ENCODE measurements around the gene NKIRAS1. TPM values are rescaled to one million over a fixed set of nuclear protein-coding genes. Genes with fewer than 3 reads are reported as not detected.

Gene NKIRAS1
- total RNA-seq, 2 experiments from 2014 or later: 3.2 to 3.8 TPM

GRCh38 chr3:23845326-23846216 is 71.2 kb downstream of the NKIRAS1 start:
- Histone ChIP-seq H3K9me3 (ENCODE audit: control insufficient read depth in 1 of 2, insufficient read depth in 1 of 2, low read length in 2 of 2) (no peaks in the 10 kb centered on the region), H3K4me3 (ENCODE audit: low read length) (no peak overlapping the region), H3K4me1 (ENCODE audit: insufficient read depth, low read length) (no peaks in the 10 kb centered on the region), H3K36me3 (ENCODE audit: insufficient read depth, low read length) (no peaks in the 10 kb centered on the region), H3K27me3 (ENCODE audit: control insufficient read depth in 1 of 2, insufficient read depth in 2 of 2, low read length in 2 of 2) (no peaks in the 10 kb centered on the region), H3K27ac (ENCODE audit: low read depth in 1 of 2, low read length in 2 of 2) (no peak overlapping the region)
- Mint-ChIP-seq H3K27ac (no peak overlapping the region), H3K9me3 (no peaks in the 10 kb centered on the region), H3K27me3 (no peaks in the 10 kb centered on the region), H3K36me3 (ENCODE audit: low read depth) (peaks cover 17% of the 10 kb centered on the region), H3K4me3 (no peak overlapping the region), H3K4me1 (ENCODE audit: low read depth) (peaks cover 43% of the 10 kb centered on the region)
- intact Hi-C loops (cut with DNase I, micrococcal nuclease): no loop called here
- ATAC-seq (ENCODE audit: poor library complexity) (no peak), DNase-seq (no peak)
- TF ChIP-seq CTCF (IDR thresholded peaks at IDR 0.05): no peak
- ChIA-PET POLR2A (no interaction called here), CTCF (interaction anchor here (2.7 kb wide), 1 partner anchor 9 kb away, joined by 7 read pairs; no protein-coding TSS in a partner anchor)

- no peaks in the 10 kb centered on the region for H3K9me3 ChIP-seq (ENCODE audit: control insufficient read depth in 1 of 2, insufficient read depth in 1 of 2, low read length in 2 of 2)
- H3K36me3 ChIP-seq (ENCODE audit: insufficient read depth, low read length): no peaks in the 10 kb centered on the region
- H3K27me3 ChIP-seq (ENCODE audit: control insufficient read depth in 1 of 2, insufficient read depth in 2 of 2, low read length in 2 of 2): no peaks in the 10 kb centered on the region
- Mint-ChIP-seq H3K27me3 (no peaks in the 10 kb centered on the region), H3K27ac (no peak overlapping the region), H3K4me3 (no peak overlapping the region), H3K4me1 (ENCODE audit: low read depth) (peaks cover 56% of the 10 kb centered on the region), H3K9me3 (no peaks in the 10 kb centered on the region), H3K36me3 (ENCODE audit: low read depth) (peaks cover 10% of the 10 kb centered on the region)
- ChIA-PET POLR2A (no interaction called here), CTCF (interaction anchor here (0.9 kb wide), 2 partner anchors 10 to 1051 kb away, joined by 3 read pairs; no protein-coding TSS in a partner anchor)
- no peak for DNase-seq
- no peak overlapping the region for H3K27ac ChIP-seq (ENCODE audit: low read depth in 1 of 2, low read length in 2 of 2)
- no peak for ATAC-seq (ENCODE audit: poor library complexity)
- TF ChIP-seq CTCF (IDR thresholded peaks at IDR 0.05): no peak
- no peak overlapping the region for H3K4me3 ChIP-seq (ENCODE audit: low read length)
- no peaks in the 10 kb centered on the region for H3K4me1 ChIP-seq (ENCODE audit: insufficient read depth, low read length)
- intact Hi-C loops (cut with DNase I, micrococcal nuclease): no loop called here
These were observed 72.9 kb downstream of the NKIRAS1 start for GRCh38 chr3:23843869-23844268.

Other genes starting within 250 kb of the NKIRAS1 start
- gene UBE2E1, start 111.0 kb downstream of the NKIRAS1 start, total RNA-seq: 10 to 100 TPM; 49.8 to 52.2 TPM
- gene RPL15, start 142 bp upstream of the NKIRAS1 start, total RNA-seq: 1,000 to 10,000 TPM; 2,331 to 2,343 TPM
- gene NR1D2, start 28.3 kb upstream of the NKIRAS1 start, total RNA-seq: 100 to 1,000 TPM; 111 to 113 TPM